Measurements from ENCODE around the gene TCF25. TPM values are rescaled to one million over a fixed set of nuclear protein-coding genes. Genes with fewer than 3 reads are reported as not detected.
A peak's percentile ranks its signal among the peaks of the same experiment; 100 is the strongest.

The TCF25 gene
- total RNA-seq, 1 experiment from 2014 or later = 345 TPM

GRCh38 chr16:89949756-89950155 is 76.4 kb downstream of the TCF25 start:
- Histone ChIP-seq H3K4me2 (ENCODE audit: low read length) (peak overlapping the region; percentile 95), H3K9me3 (ENCODE audit: control insufficient read depth in 1 of 2, insufficient read depth in 1 of 2, low read depth in 1 of 2, low read length in 2 of 2) (no peaks in the 10 kb centered on the region), H3K9me2 (ENCODE audit: insufficient read depth) (no peaks in the 10 kb centered on the region), H3K4me3 (replicated peaks in 1 of 2; ENCODE audit: low read depth in 1 of 2, low read length in 2 of 2) (peak overlapping the region; percentile 67 to 82), H3K27me3 (ENCODE audit: insufficient read depth, low read length) (no peaks in the 10 kb centered on the region), H3K36me3 (ENCODE audit: control insufficient read depth in 1 of 2, insufficient read depth in 2 of 2, low read length in 2 of 2) (0 out of 4 replicates have a peak, but pooled peaks cover 0 to 3% of the 10 kb centered on the region in 2 experiments), H3K4me1 (ENCODE audit: control insufficient read depth in 1 of 2, insufficient read depth in 2 of 2, low read length in 2 of 2) (peaks cover 21 to 32% of the 10 kb centered on the region in 2 experiments), H4K20me1 (ENCODE audit: insufficient read depth) (no peaks in the 10 kb centered on the region), H3K27ac (ENCODE audit: low read depth, low read length) (no peak overlapping the region; the same call in 1 of the 2 replicates), H3K79me2 (ENCODE audit: insufficient read depth, low read length) (peaks cover 45% of the 10 kb centered on the region), H3K9ac (ENCODE audit: low read length) (peak overlapping the region; percentile 75), H2AFZ (ENCODE audit: low read depth, low read length, poor library complexity, severe bottlenecking) (no peak overlapping the region)
- ATAC-seq = no peak
- ChIA-PET CTCF (interaction anchor here (1.0 kb wide), 1 partner anchor 28 kb away, joined by 3 read pairs; no protein-coding TSS in a partner anchor), POLR2A (no interaction called here), RAD21 (ENCODE audit: low non-redundant PET in 1 of 2, low total read pairs in 2 of 2, uncharacterized antibody in 2 of 2, unreplicated experiment in 2 of 2) (no interaction called here)
- no TSS peak for BruUV-seq (replicated peaks)
- no peak for DNase-seq (ENCODE audit: low read depth, low spot score)
- intact Hi-C loops (cut with micrococcal nuclease) = no loop called here
- TF ChIP-seq SP1 (IDR thresholded peaks at IDR 0.05; ENCODE audit: low read depth) = no peak
- TF ChIP-seq POLR2A (IDR thresholded peaks at IDR 0.05; ENCODE audit: borderline replicate concordance, extremely low read depth, insufficient read depth, insufficient read length) = no peak
- TF ChIP-seq ZBTB33 (IDR thresholded peaks at IDR 0.05; ENCODE audit: extremely low read depth, insufficient replicate concordance, low read length) = no peak
- TF ChIP-seq EZH2 (IDR thresholded peaks at IDR 0.05) = no peak
- TF ChIP-seq ELF1 (IDR thresholded peaks at IDR 0.05; ENCODE audit: borderline replicate concordance, low read depth) = no peak
- TF ChIP-seq ZNF274 (IDR thresholded peaks at IDR 0.05; ENCODE audit: low read depth, low read length) = no peak
- no peak for TF ChIP-seq SRF (IDR thresholded peaks at IDR 0.05; ENCODE audit: low read depth)

- no peaks in the 10 kb centered on the region for H3K9me3 ChIP-seq (ENCODE audit: control insufficient read depth in 1 of 2, insufficient read depth in 1 of 2, low read depth in 1 of 2, low read length in 2 of 2)
- ATAC-seq = no peak
- CTCF ChIA-PET = no interaction called here
Observed at GRCh38 chr16:89951509-89951908, 78.1 kb downstream of the TCF25 start.

More at GRCh38 chr16:89951509-89951908, 78.1 kb downstream of the TCF25 start:
- POLR2A ChIA-PET = interaction anchor here (1.0 kb wide), 1 partner anchor 29 kb away, joined by 3 read pairs; no protein-coding TSS in a partner anchor
- H3K36me3 ChIP-seq (ENCODE audit: control insufficient read depth in 1 of 2, insufficient read depth in 2 of 2, low read length in 2 of 2) = peaks cover 5 to 8% of the 10 kb centered on the region in 2 experiments; a peak in 2 of 4 replicates
- H3K4me1 ChIP-seq (ENCODE audit: control insufficient read depth in 1 of 2, insufficient read depth in 2 of 2, low read length in 2 of 2) = peaks cover 12 to 22% of the 10 kb centered on the region in 2 experiments; a peak in 3 of 4 replicates
- RAD21 ChIA-PET (ENCODE audit: low non-redundant PET in 1 of 2, low total read pairs in 2 of 2, uncharacterized antibody in 2 of 2, unreplicated experiment in 2 of 2) = no interaction called here
- H3K9me2 ChIP-seq (ENCODE audit: insufficient read depth) = no peaks in the 10 kb centered on the region
- peaks cover 48% of the 10 kb centered on the region for H3K79me2 ChIP-seq (ENCODE audit: insufficient read depth, low read length)
- intact Hi-C loops (cut with micrococcal nuclease) = no loop called here
- H3K9ac ChIP-seq (ENCODE audit: low read length) = no peak overlapping the region
- H3K27ac ChIP-seq (ENCODE audit: low read depth, low read length) = no peak overlapping the region
- no peak overlapping the region for H2AFZ ChIP-seq (ENCODE audit: low read depth, low read length, poor library complexity, severe bottlenecking)
- H4K20me1 ChIP-seq (ENCODE audit: insufficient read depth) = no peaks in the 10 kb centered on the region
- H3K27me3 ChIP-seq (ENCODE audit: insufficient read depth, low read length) = no peaks in the 10 kb centered on the region
- no peak for DNase-seq (ENCODE audit: low read depth, low spot score)
- TF ChIP-seq CBX3 (IDR thresholded peaks at IDR 0.05; ENCODE audit: low read depth) (no peak), REST (IDR thresholded peaks at IDR 0.05; ENCODE audit: low read depth) (no peak), TCF7L2 (IDR thresholded peaks at IDR 0.05; ENCODE audit: borderline replicate concordance, extremely low read depth, insufficient read depth, insufficient read length) (no peak), EZH2 (IDR thresholded peaks at IDR 0.05) (no peak)
- H3K4me2 ChIP-seq (ENCODE audit: low read length) = no peak overlapping the region
- no TSS peak for BruUV-seq (replicated peaks)
- H3K4me3 ChIP-seq (replicated peaks in 1 of 2; ENCODE audit: low read depth in 1 of 2, low read length in 2 of 2) = no peak overlapping the region

All from HCT116 (cell line).